Trophoblast cell (in vitro differentiated cells and primary cell): ENCODE results near the gene S100PBP.
A peak's percentile ranks its signal among the peaks of the same experiment; 100 is the strongest.

Source experiments
- DNase-seq, 2 donors: peaks; one replicate each; pipeline ENCODE4 v3.0.0-alpha.2; 2016
- H2AFZ ChIP-seq: 2 replicates; pipeline ENCODE4 v1.6.1; 2013; ENCODE audit warnings: low read length, moderate library complexity, mild to moderate bottlenecking; ENCODE audit not compliant: insufficient read depth, poor library complexity
- H2AK5ac ChIP-seq: 2 replicates; pipeline ENCODE4 v1.6.1; 2013; ENCODE audit warnings: mild to moderate bottlenecking, low read length
- H2BK120ac ChIP-seq: 2 replicates; pipeline ENCODE4 v1.6.1; 2013; ENCODE audit warnings: low read length, mild to moderate bottlenecking, moderate library complexity; ENCODE audit not compliant: insufficient read depth, poor library complexity
- H2BK12ac ChIP-seq: 2 replicates; pipeline ENCODE4 v1.6.1; 2013; ENCODE audit warnings: mild to moderate bottlenecking, low read length, moderate library complexity
- H2BK5ac ChIP-seq: 2 replicates; pipeline ENCODE4 v1.6.1; 2013; ENCODE audit warnings: low read length, low read depth, moderate library complexity, mild to moderate bottlenecking; ENCODE audit not compliant: poor library complexity
- H3K14ac ChIP-seq: 2 replicates; pipeline ENCODE4 v1.6.1; 2013; ENCODE audit warnings: mild to moderate bottlenecking, low read length
- H3K18ac ChIP-seq: 2 replicates; pipeline ENCODE4 v1.6.1; 2013; ENCODE audit warnings: mild to moderate bottlenecking, low read length
- H3K23ac ChIP-seq: 2 replicates; pipeline ENCODE4 v1.6.1; 2013; ENCODE audit warnings: low read length
- H3K27ac ChIP-seq: 2 replicates; pipeline ENCODE4 v1.5.1; 2013; ENCODE audit warnings: low read depth, mild to moderate bottlenecking, inconsistent platforms, low read length, moderate library complexity
- H3K27me3 ChIP-seq: 2 replicates; pipeline ENCODE4 v1.6.1; 2013; ENCODE audit warnings: inconsistent platforms, mild to moderate bottlenecking, low read length, moderate library complexity; ENCODE audit not compliant: insufficient read depth
- H3K36me3 ChIP-seq, 2 experiments: 1 replicate in 1 of 2; 2 replicates in 1 of 2; pipeline ENCODE4 v1.6.1; 2013; ENCODE audit warnings: low read length in 2 of 2, mild to moderate bottlenecking in 2 of 2, moderate library complexity in 1 of 2; ENCODE audit not compliant: insufficient read depth in 2 of 2, control insufficient read depth in 1 of 2
- H3K4ac ChIP-seq: 2 replicates; pipeline ENCODE4 v1.6.1; 2013; ENCODE audit warnings: low read depth, mild to moderate bottlenecking, low read length, moderate library complexity
- H3K4me1 ChIP-seq, 2 experiments: 1 replicate in 1 of 2; 2 replicates in 1 of 2; pipeline ENCODE4 v1.6.1; 2013; ENCODE audit warnings: low read length in 2 of 2, mild to moderate bottlenecking in 2 of 2, moderate library complexity in 1 of 2; ENCODE audit not compliant: insufficient read depth in 2 of 2, control insufficient read depth in 1 of 2
- H3K4me2 ChIP-seq: 2 replicates; pipeline ENCODE4 v1.6.1; 2013; ENCODE audit warnings: inconsistent platforms, mild to moderate bottlenecking, low read length, moderate library complexity
- H3K4me3 ChIP-seq: 2 replicates; pipeline ENCODE4 v1.5.1; 2013; ENCODE audit warnings: mild to moderate bottlenecking, low read depth, low read length, inconsistent platforms
- H3K79me1 ChIP-seq: one replicate; pipeline ENCODE4 v1.6.1; 2013; ENCODE audit warnings: low read length
- H3K79me2 ChIP-seq: 2 replicates; pipeline ENCODE4 v1.6.1; 2013; ENCODE audit warnings: low read length, mild to moderate bottlenecking; ENCODE audit not compliant: control insufficient read depth, insufficient read depth, poor library complexity
- H3K9ac ChIP-seq: 2 replicates; pipeline ENCODE4 v1.6.1; 2013; ENCODE audit warnings: mild to moderate bottlenecking, low read length
- H3K9me3 ChIP-seq: 2 replicates; pipeline ENCODE4 v1.6.1; 2013; ENCODE audit warnings: low read depth, mild to moderate bottlenecking, control low read depth, inconsistent platforms, low read length; ENCODE audit not compliant: insufficient read depth
- H4K12ac ChIP-seq: 2 replicates; pipeline ENCODE4 v1.6.1; 2013; ENCODE audit warnings: low read depth, mild to moderate bottlenecking, low read length, moderate library complexity
- H4K8ac ChIP-seq: 2 replicates; pipeline ENCODE4 v1.6.1; 2013; ENCODE audit warnings: low read depth, mild to moderate bottlenecking, low read length, moderate library complexity
- H4K91ac ChIP-seq: one replicate; pipeline ENCODE4 v1.6.1; 2013; ENCODE audit warnings: low read depth, mild to moderate bottlenecking, low read length, moderate library complexity
- WGBS: extraction: QIAGEN DNeasy Blood & Tissue Kit; methylation state at CpG from one replicate; pipeline ENCODE4 v1.1.7; 2013; ENCODE audit warnings: missing lambda C conversion rate; ENCODE audit not compliant: insufficient read length, insufficient coverage; ENCODE audit errors: extremely low coverage; 5-methylcytosine and 5-hydroxymethylcytosine counted together

The S100PBP gene

DNA sequence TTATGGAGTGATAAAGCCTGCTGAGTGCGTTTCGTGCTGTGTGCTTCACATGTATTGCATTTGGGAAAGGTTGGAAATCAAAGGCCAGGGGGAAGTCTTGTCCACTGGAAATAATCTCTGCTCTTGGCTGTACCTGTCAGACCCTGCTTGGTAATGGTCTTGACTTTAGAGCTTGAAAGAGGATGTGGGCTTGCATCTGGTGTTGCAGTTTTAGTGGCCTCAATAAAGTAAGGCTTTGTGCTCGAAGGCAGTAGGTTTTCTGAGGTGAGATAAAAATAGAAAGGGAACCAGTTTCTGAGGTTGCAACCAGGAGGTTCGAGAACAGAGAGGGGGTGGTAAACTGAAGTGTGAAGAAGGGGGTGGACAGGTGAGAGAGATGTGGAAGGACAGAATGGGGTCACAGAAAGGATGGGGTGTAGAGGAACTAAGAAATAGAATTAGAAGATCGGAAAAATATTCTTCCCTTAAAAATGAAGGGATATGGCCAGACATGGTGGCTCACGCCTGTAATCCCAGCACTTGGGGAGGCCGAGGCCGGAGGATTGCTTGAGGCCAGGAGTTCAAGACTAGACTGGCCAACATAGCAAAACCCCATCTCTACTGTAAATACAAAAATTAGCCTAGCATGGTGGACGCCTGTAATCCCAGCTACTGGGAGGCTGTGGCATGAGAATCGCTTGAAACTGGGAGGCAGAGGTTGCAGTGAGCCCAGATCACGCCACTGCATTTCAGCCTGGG, 1.5 kb downstream of the S100PBP start:
- H3K27me3 ChIP-seq: no peaks in the 10 kb centered on the region
- H3K4me1 ChIP-seq: peaks cover 0 to 5% of the 10 kb centered on the region in 2 experiments
- WGBS: no CpG with 5 or more reads among the region's 11 CpGs

DNA sequence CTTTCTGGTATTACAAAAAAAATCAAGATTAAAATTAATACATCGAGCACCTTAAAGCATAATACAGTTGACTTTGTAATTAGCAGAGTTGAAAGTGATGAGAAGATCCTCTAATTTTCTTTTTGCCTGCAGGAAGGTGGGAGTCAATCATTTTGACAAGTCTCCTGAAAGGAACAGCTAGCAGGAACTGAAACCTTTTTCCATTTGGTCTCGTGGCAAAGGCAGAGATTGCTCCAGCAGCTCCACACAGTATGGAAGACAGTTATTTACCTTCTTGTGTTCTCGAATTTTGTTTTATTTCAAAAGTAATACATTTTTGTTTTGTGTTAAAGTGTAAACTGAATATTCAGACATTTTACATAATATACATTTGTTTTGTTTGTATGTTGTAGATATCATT, 7.7 kb downstream of the S100PBP start:
- Histone ChIP-seq H2AK5ac (no peak overlapping the region), H4K12ac (no peak overlapping the region), H3K4me2 (no peak overlapping the region), H3K9ac (no peak overlapping the region), H4K91ac (no peak overlapping the region), H3K18ac (no peak overlapping the region), H3K36me3 (peaks cover 6 to 19% of the 10 kb centered on the region in 2 experiments), H3K4me3 (no peak overlapping the region), H3K79me2 (no peaks in the 10 kb centered on the region), H3K4ac (no peak overlapping the region), H4K8ac (no peak overlapping the region), H3K9me3 (no peaks in the 10 kb centered on the region), H3K79me1 (no peaks in the 10 kb centered on the region), H3K27me3 (no peaks in the 10 kb centered on the region), H2AFZ (no peak overlapping the region), H2BK5ac (no peak overlapping the region), H3K23ac (no peak overlapping the region), H2BK120ac (no peak overlapping the region), H3K27ac (no peak overlapping the region), H2BK12ac (no peak overlapping the region), H3K4me1 (no peaks in the 10 kb centered on the region), H3K14ac (no peak overlapping the region)
- no CpG with 5 or more reads among the region's 3 CpGs for WGBS
- no peak for DNase-seq

More for the DNA sequence above, 1.5 kb downstream of the S100PBP start:
- Histone ChIP-seq H2BK12ac (no peak overlapping the region), H2AFZ (no peak overlapping the region), H3K9ac (peak overlapping the region; percentile 47), H3K27ac (no peak overlapping the region), H3K79me1 (peaks cover 15% of the 10 kb centered on the region), H2BK120ac (no peak overlapping the region), H3K4me2 (peak overlapping the region; percentile 80), H4K91ac (no peak overlapping the region), H4K8ac (no peak overlapping the region), H3K9me3 (no peaks in the 10 kb centered on the region), H4K12ac (no peak overlapping the region), H3K18ac (peak overlapping the region; percentile 49), H3K23ac (no peak overlapping the region), H3K14ac (no peak overlapping the region), H2BK5ac (no peak overlapping the region), H3K36me3 (peaks cover 0 to 2% of the 10 kb centered on the region in 2 experiments), H3K4me3 (no peak overlapping the region), H3K79me2 (peaks cover 14% of the 10 kb centered on the region), H2AK5ac (no peak overlapping the region), H3K4ac (peak overlapping the region; percentile 81)
- no peak for DNase-seq

DNA sequence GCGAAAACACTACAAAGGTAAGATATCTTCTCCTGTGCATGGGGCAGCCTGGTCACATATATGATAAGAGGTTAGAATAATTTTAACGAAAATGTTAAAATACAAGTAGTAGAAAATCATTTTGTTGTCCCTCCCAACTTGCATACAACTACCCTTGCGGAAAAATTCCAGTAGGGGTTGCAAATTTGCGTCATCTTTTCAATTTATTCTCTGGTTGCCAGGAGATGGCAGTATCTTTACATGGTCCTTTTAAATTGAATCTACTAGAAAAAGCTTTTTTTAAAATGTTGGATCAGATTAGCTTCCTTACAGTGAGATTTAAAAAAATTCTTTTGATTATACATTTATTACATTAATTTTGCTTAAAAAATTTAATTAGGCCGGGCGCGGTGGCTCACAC, 10.9 kb downstream of the S100PBP start:
- no peak overlapping the region for H3K9ac ChIP-seq
- no peak overlapping the region for H2BK12ac ChIP-seq
- H3K18ac ChIP-seq: no peak overlapping the region
- no peak overlapping the region for H3K4me3 ChIP-seq
- H3K27me3 ChIP-seq: no peaks in the 10 kb centered on the region
- H3K79me1 ChIP-seq: no peaks in the 10 kb centered on the region
- DNase-seq: peak in 1 of 2 donors; percentile 30
- no peak overlapping the region for H4K12ac ChIP-seq
- H3K14ac ChIP-seq: no peak overlapping the region
- H3K23ac ChIP-seq: no peak overlapping the region
- no peaks in the 10 kb centered on the region for H3K79me2 ChIP-seq
- H3K4ac ChIP-seq: no peak overlapping the region
- no peak overlapping the region for H2AFZ ChIP-seq
- H2AK5ac ChIP-seq: no peak overlapping the region
- H4K8ac ChIP-seq: no peak overlapping the region
- H2BK120ac ChIP-seq: no peak overlapping the region
- no peak overlapping the region for H3K4me2 ChIP-seq
- no peaks in the 10 kb centered on the region for H3K9me3 ChIP-seq
- no peak overlapping the region for H2BK5ac ChIP-seq
- H3K4me1 ChIP-seq: no peaks in the 10 kb centered on the region
- no CpG with 5 or more reads among the region's 7 CpGs for WGBS
- peaks cover 9 to 23% of the 10 kb centered on the region in 2 experiments for H3K36me3 ChIP-seq
- no peak overlapping the region for H3K27ac ChIP-seq
- no peak overlapping the region for H4K91ac ChIP-seq

DNA sequence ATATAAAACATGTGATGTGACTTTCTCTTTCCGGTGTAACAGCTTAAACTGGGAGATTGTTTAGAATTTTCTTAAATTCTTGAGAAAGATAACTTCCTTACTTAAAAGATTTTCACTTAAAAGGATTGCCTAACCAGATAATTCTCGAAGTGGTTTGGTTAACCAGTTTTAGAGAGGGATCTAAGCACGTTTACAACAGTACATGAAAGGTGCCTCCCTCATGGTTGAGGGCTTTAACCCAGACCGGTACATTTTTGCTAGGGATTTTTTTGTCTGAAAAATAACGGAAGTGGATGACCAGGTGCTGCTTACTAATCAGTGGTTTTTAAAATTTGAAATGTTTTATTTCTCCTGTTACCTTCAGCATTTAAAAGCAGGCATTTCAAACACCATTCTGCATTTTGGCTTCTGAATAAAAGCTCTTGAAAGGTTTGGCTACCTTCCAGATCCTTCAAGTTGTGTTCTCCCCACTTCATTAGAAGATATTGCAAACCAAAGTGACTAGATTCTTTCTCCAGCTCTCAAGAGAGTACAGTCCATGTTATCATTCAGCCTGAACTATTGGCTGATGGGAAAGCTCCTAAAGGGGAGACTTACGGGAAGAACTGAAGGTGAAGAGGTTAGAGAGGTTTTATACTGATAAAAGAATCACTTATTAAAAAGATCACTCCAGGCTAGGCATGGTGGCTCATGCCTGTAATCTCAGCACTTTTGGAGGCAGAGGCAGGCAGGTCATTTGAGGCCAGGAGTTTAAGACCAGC, 12.8 kb downstream of the S100PBP start:
- Histone ChIP-seq H3K14ac (no peak overlapping the region), H2BK12ac (no peak overlapping the region), H3K79me1 (no peaks in the 10 kb centered on the region), H3K4me1 (no peaks in the 10 kb centered on the region), H2AFZ (no peak overlapping the region), H3K4me3 (no peak overlapping the region), H2AK5ac (no peak overlapping the region), H3K18ac (no peak overlapping the region), H3K9me3 (no peaks in the 10 kb centered on the region), H3K27me3 (no peaks in the 10 kb centered on the region), H3K9ac (no peak overlapping the region), H3K4me2 (no peak overlapping the region), H3K36me3 (peaks cover 10 to 23% of the 10 kb centered on the region in 2 experiments), H2BK5ac (no peak overlapping the region), H4K91ac (no peak overlapping the region), H2BK120ac (no peak overlapping the region), H3K27ac (no peak overlapping the region), H3K23ac (no peak overlapping the region), H4K12ac (no peak overlapping the region), H4K8ac (no peak overlapping the region), H3K79me2 (no peaks in the 10 kb centered on the region), H3K4ac (no peak overlapping the region)
- no peak for DNase-seq
- no CpG with 5 or more reads among the region's 6 CpGs for WGBS
